Activated CD8-positive, alpha-beta memory T cell treated with anti-CD3 and anti-CD28 coated beads, Interleukin-2, amount 50 U/mL, for 4 hours (primary cell): ENCODE data around the gene FILIP1L.
"Not testable (repeated sequence)": the region's sequence is repeated elsewhere in the genome, so short reads cannot be mapped to it uniquely, and the experiment has no call there.

Experiments
- DNase-seq: peaks from one replicate; pipeline ENCODE4 v3.0.0-alpha.2; 2020

Gene FILIP1L

GRCh38 chr3:99856437-99857220, 257.7 kb downstream of the FILIP1L start:
- no peak for DNase-seq

- no peak for DNase-seq
Observed at GRCh38 chr3:99855900-99856299, 258.4 kb downstream of the FILIP1L start.

GRCh38 chr3:99854756-99855298, 259.5 kb downstream of the FILIP1L start:
- no peak for DNase-seq

- no peak for DNase-seq
Observed at GRCh38 chr3:99852851-99853250, 261.4 kb downstream of the FILIP1L start.

GRCh38 chr3:99851955-99852354, 262.3 kb downstream of the FILIP1L start:
- DNase-seq = no peak

- no peak for DNase-seq
Observed at GRCh38 chr3:99850608-99851007, 263.7 kb downstream of the FILIP1L start.

- DNase-seq = no peak
Observed at GRCh38 chr3:99848433-99848832, 265.9 kb downstream of the FILIP1L start.

- DNase-seq = no peak
Observed at GRCh38 chr3:99846477-99847160, 267.7 kb downstream of the FILIP1L start.

GRCh38 chr3:99845999-99846398, 268.3 kb downstream of the FILIP1L start:
- no peak for DNase-seq

- no peak for DNase-seq
Observed at GRCh38 chr3:99845331-99845730, 269.0 kb downstream of the FILIP1L start.

GRCh38 chr3:99843590-99844258, 270.6 kb downstream of the FILIP1L start:
- no peak for DNase-seq

- no peak for DNase-seq
Observed at GRCh38 chr3:99842826-99843589, 271.3 kb downstream of the FILIP1L start.

- DNase-seq = not testable (repeated sequence)
Observed at GRCh38 chr3:99841949-99842348, 272.4 kb downstream of the FILIP1L start.

- no peak for DNase-seq
Observed at GRCh38 chr3:99839613-99840012, 274.7 kb downstream of the FILIP1L start.

GRCh38 chr3:99838755-99839154, 275.5 kb downstream of the FILIP1L start:
- DNase-seq = no peak

- DNase-seq = no peak
Observed at GRCh38 chr3:99837715-99838114, 276.6 kb downstream of the FILIP1L start.

- no peak for DNase-seq
Observed at GRCh38 chr3:99836681-99837080, 277.6 kb downstream of the FILIP1L start.

- DNase-seq = no peak
Observed at GRCh38 chr3:99834211-99834957, 279.9 kb downstream of the FILIP1L start.

GRCh38 chr3:99833617-99834205, 280.6 kb downstream of the FILIP1L start:
- no peak for DNase-seq

GRCh38 chr3:99829844-99830243, 284.5 kb downstream of the FILIP1L start:
- no peak for DNase-seq

- no peak for DNase-seq
Observed at GRCh38 chr3:99825004-99825640, 289.2 kb downstream of the FILIP1L start.
